Lung (tissue), 12 donors: ENCODE data around the gene PFKFB1. TPM values are rescaled to one million over a fixed set of nuclear protein-coding genes. Genes with fewer than 3 reads are reported as not detected.

Experiments
- ATAC-seq: fragments of 200-7000 bp; cut with Tn5 transposase; one replicate; pipeline ENCODE4 v1.9.1; 2020; ENCODE audit warnings: moderate number of reproducible peaks; ENCODE audit not compliant: insufficient read depth, low FRiP score
- DNase-seq, 3 donors: peaks; one replicate each; pipeline ENCODE4 v3.0.0-alpha.2; 2013 to 2017
- H3K27ac ChIP-seq, 2 donors: one replicate each; pipeline ENCODE4 v1.5.1; 2013; ENCODE audit warnings: mild to moderate bottlenecking in 2 of 2, moderate library complexity in 2 of 2, control low read depth in 1 of 2, inconsistent platforms in 1 of 2, low read depth in 1 of 2, low read length in 1 of 2
- H3K27me3 ChIP-seq, 3 donors: one replicate each; pipeline ENCODE4 v1.5.1; 2013; ENCODE audit warnings: low read length in 2 of 3; ENCODE audit not compliant: control insufficient read depth in 3 of 3, insufficient read depth in 3 of 3
- H3K36me3 ChIP-seq, 4 donors: one replicate each; pipeline ENCODE4 v1.5.1; 2013; ENCODE audit warnings: low read length in 4 of 4, mild to moderate bottlenecking in 1 of 4, moderate library complexity in 1 of 4; ENCODE audit not compliant: control insufficient read depth in 4 of 4, insufficient read depth in 4 of 4
- H3K4me1 ChIP-seq, 5 donors: one replicate each; pipeline ENCODE4 v1.5.1; 2013; ENCODE audit warnings: low read length in 5 of 5, mild to moderate bottlenecking in 2 of 5, moderate library complexity in 1 of 5; ENCODE audit not compliant: control insufficient read depth in 5 of 5, insufficient read depth in 5 of 5
- H3K4me3 ChIP-seq: one replicate; pipeline ENCODE4 v1.5.1; 2013; ENCODE audit warnings: mild to moderate bottlenecking, control low read depth, moderate library complexity
- H3K9ac ChIP-seq, 2 donors: one replicate each; pipeline ENCODE4 v1.5.1; 2013; ENCODE audit warnings: low read length in 2 of 2, control low read depth in 1 of 2; ENCODE audit not compliant: insufficient read depth in 1 of 2
- H3K9me3 ChIP-seq, 4 donors: one replicate each; pipeline ENCODE4 v1.5.1; 2013; ENCODE audit warnings: low read length in 3 of 4, mild to moderate bottlenecking in 1 of 4, moderate library complexity in 1 of 4; ENCODE audit not compliant: control insufficient read depth in 4 of 4, insufficient read depth in 3 of 4
- CTCF ChIP-seq: IDR thresholded peaks from 2 replicates; pipeline ENCODE4 v1.5.1; 2012; ENCODE audit warnings: mild to moderate bottlenecking; ENCODE audit errors: control extremely low read depth, extremely low read depth
- WGBS, 2 donors: extraction: QIAGEN DNeasy Blood & Tissue Kit; methylation state at CpG; one replicate each; pipeline ENCODE4 v1.1.7; 2013; 5-methylcytosine and 5-hydroxymethylcytosine counted together
- polyA plus RNA-seq, 2 donors: library from polyadenylated mRNA; stranded (reverse); fragments of 200-250 nt; gene quantifications; one replicate each; pipeline ENCODE4 v1.2.1, GENCODE V29; 2013
- total RNA-seq, 2 donors: library from RNA; depleted of rRNA in 1 of 2; stranded (reverse); fragments of >200 nt in 1 of 2; gene quantifications; one replicate each; pipeline ENCODE4 v1.2.1, GENCODE V29; 2014 to 2021
- donor health status: control.
- donor health status: control.
- donor health status: Bipolar disorder and iron deficiency.
- donor health status: healthy.
- donor health status: DM: yes; HTN: yes; CAD: no.

Gene PFKFB1
- total and polyA plus RNA-seq, 4 donors = 0.06 to 0.34 (median 0.15) TPM

- Histone ChIP-seq H3K27ac (peak overlapping the region in 1 of 2 donors; percentile 26), H3K4me1 (peaks cover 0 to 15% (median 0%) of the 10 kb centered on the region in 5 donors), H3K36me3 (peaks cover 4 to 17% (median 9%) of the 10 kb centered on the region in 4 donors), H3K9ac (no peak overlapping the region), H3K27me3 (peaks cover 0 to 3% (median 0%) of the 10 kb centered on the region in 3 donors), H3K9me3 (no peaks in the 10 kb centered on the region), H3K4me3 (no peak overlapping the region)
- DNase-seq (no peak), ATAC-seq (no peak)
- 87 to 94% methylated on average over 13 to 18 of the region's 18 CpGs for WGBS, 2 donors
- no peak for TF ChIP-seq CTCF
Measured at GRCh38 chrX:55006827-55007621, 13.0 kb upstream of the PFKFB1 start.

- Histone ChIP-seq H3K4me1 (peaks cover 0 to 15% (median 0%) of the 10 kb centered on the region in 5 donors), H3K27ac (no peak overlapping the region), H3K27me3 (no peaks in the 10 kb centered on the region), H3K36me3 (peaks cover 4 to 17% (median 9%) of the 10 kb centered on the region in 4 donors), H3K4me3 (no peak overlapping the region), H3K9me3 (no peaks in the 10 kb centered on the region), H3K9ac (no peak overlapping the region)
- ATAC-seq = no peak
- no peak for TF ChIP-seq CTCF
- DNase-seq = no peak
Measured at GRCh38 chrX:55005256-55005655, 11.3 kb upstream of the PFKFB1 start.

GRCh38 chrX:55004231-55004630, 10.2 kb upstream of the PFKFB1 start:
- TF ChIP-seq CTCF = no peak
- H3K27ac ChIP-seq = no peak overlapping the region
- no peaks in the 10 kb centered on the region for H3K27me3 ChIP-seq
- DNase-seq = no peak
- H3K9me3 ChIP-seq = no peaks in the 10 kb centered on the region
- 88 to 100% methylated on average over 1 of the region's 1 CpG for WGBS, 2 donors
- ATAC-seq = no peak
- peaks cover 4 to 17% (median 9%) of the 10 kb centered on the region in 4 donors for H3K36me3 ChIP-seq
- no peak overlapping the region for H3K4me3 ChIP-seq
- peaks cover 0 to 14% (median 1%) of the 10 kb centered on the region in 5 donors for H3K4me1 ChIP-seq
- H3K9ac ChIP-seq = no peak overlapping the region
